Tibial nerve (tissue), 4 donors: ENCODE data around the gene QSER1.

Experiments
- EP300 ChIP-seq, 2 donors: sonication (generic); formaldehyde crosslinking; IDR thresholded peaks; one replicate each; pipeline ENCODE4 v1.6.1; 2017; ENCODE audit warnings: antibody characterized with exemption in 2 of 2, mild to moderate bottlenecking in 1 of 2
- TF ChIP-seq, protein P1 (sequence below), 5 experiments: fragments of 200-600 bp in 3 of 5; fragments of 450-650 bp in 2 of 5; sonication (generic) in 3 of 5; IDR thresholded peaks; one replicate each; pipeline ENCODE4 v1.5.1; 2016 to 2019; ENCODE audit warnings: antibody characterized with exemption in 5 of 5, mild to moderate bottlenecking in 3 of 5, moderate library complexity in 2 of 5

DNA sequence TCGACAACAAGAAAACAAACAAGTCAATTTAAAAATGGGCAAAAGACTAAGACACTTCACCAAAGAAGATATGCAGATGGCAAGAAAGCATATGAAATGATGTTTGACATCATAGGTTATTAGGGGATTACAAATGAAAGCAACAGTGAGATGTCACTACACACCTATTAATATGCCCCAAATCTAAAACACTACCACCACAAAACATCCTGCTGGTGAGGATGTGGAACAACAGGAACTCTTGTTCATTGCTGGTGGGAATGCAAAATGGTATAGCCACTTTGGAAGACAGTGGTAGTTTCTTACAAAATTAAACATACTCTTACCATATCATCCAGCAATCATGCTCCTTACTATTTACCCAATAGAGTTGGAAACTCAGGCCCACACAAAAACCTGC, 33.9 kb upstream of the QSER1 start:
- TF ChIP-seq, protein P1, sequence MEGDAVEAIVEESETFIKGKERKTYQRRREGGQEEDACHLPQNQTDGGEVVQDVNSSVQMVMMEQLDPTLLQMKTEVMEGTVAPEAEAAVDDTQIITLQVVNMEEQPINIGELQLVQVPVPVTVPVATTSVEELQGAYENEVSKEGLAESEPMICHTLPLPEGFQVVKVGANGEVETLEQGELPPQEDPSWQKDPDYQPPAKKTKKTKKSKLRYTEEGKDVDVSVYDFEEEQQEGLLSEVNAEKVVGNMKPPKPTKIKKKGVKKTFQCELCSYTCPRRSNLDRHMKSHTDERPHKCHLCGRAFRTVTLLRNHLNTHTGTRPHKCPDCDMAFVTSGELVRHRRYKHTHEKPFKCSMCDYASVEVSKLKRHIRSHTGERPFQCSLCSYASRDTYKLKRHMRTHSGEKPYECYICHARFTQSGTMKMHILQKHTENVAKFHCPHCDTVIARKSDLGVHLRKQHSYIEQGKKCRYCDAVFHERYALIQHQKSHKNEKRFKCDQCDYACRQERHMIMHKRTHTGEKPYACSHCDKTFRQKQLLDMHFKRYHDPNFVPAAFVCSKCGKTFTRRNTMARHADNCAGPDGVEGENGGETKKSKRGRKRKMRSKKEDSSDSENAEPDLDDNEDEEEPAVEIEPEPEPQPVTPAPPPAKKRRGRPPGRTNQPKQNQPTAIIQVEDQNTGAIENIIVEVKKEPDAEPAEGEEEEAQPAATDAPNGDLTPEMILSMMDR (IDR thresholded peaks at IDR 0.05): no peak
- TF ChIP-seq EP300 (IDR thresholded peaks at IDR 0.05): no peak
